T-helper 2 cell (primary cell): Measurements from ENCODE around the gene DDX10.
"Not testable (repeated sequence)": the region's sequence is repeated elsewhere in the genome, so short reads cannot be mapped to it uniquely, and the experiment has no call there.

ENCODE experiments used
- DNase-seq, 5 experiments: peaks; one replicate each; pipeline versions ENCODE4 v3.0.0 to v3.0.0-alpha.2; 2012 to 2022
- total RNA-seq, 2 donors: gene quantifications; one replicate each; lab custom pipeline; 2026; lab: John Stamatoyannopoulos, UW

Gene DDX10
- total RNA-seq, result 35.5 to 43.2 reads per million in 2 donors

- peak; percentile 93 to 99 (median 97) for DNase-seq
Observed at GRCh38 chr11:108664730-108665525, at the start of gene DDX10. Gene DDX10 (plus strand): TSS chr11:108665069. CDS start chr11:108665154, 85 bp downstream.

- no peak for DNase-seq
Observed at GRCh38 chr11:108616549-108616948, 48.3 kb upstream of the DDX10 start.

GRCh38 chr11:108617055-108617454 lies 47.8 kb upstream of the DDX10 start:
- DNase-seq, result no peak

GRCh38 chr11:108618529-108618928 lies 46.3 kb upstream of the DDX10 start:
- DNase-seq, result no peak

- DNase-seq, result peak in 1 of 5 experiments; percentile 41
Observed at GRCh38 chr11:108620958-108621772, 43.7 kb upstream of the DDX10 start.

- no peak for DNase-seq
Observed at GRCh38 chr11:108622341-108622740, 42.5 kb upstream of the DDX10 start.

- DNase-seq, result peak in 1 of 5 experiments; percentile 29
Observed at GRCh38 chr11:108624196-108624925, 40.5 kb upstream of the DDX10 start.

GRCh38 chr11:108628326-108628725 lies 36.5 kb upstream of the DDX10 start:
- DNase-seq, result no peak

- no peak for DNase-seq
Observed at GRCh38 chr11:108628812-108629211, 36.1 kb upstream of the DDX10 start.

- no peak for DNase-seq
Observed at GRCh38 chr11:108629274-108629673, 35.6 kb upstream of the DDX10 start.

GRCh38 chr11:108632041-108632704 lies 32.7 kb upstream of the DDX10 start:
- no peak for DNase-seq

- DNase-seq, result no peak
Observed at GRCh38 chr11:108635106-108635505, 29.8 kb upstream of the DDX10 start.

- no peak for DNase-seq
Observed at GRCh38 chr11:108636222-108636621, 28.6 kb upstream of the DDX10 start.

- no peak for DNase-seq
Observed at GRCh38 chr11:108639146-108639545, 25.7 kb upstream of the DDX10 start.

- not testable (repeated sequence) for DNase-seq
Observed at GRCh38 chr11:108641752-108642151, 23.1 kb upstream of the DDX10 start.

GRCh38 chr11:108643974-108644373 lies 20.9 kb upstream of the DDX10 start:
- DNase-seq, result no peak

- no peak for DNase-seq
Observed at GRCh38 chr11:108645970-108646369, 18.9 kb upstream of the DDX10 start.

- DNase-seq, result no peak
Observed at GRCh38 chr11:108647387-108647700, 17.5 kb upstream of the DDX10 start.

- peak in 4 of 5 experiments; percentile 24 to 67 (median 44) for DNase-seq
Observed at GRCh38 chr11:108647701-108648527, 17.0 kb upstream of the DDX10 start.

- no peak for DNase-seq
Observed at GRCh38 chr11:108648528-108648885, 16.4 kb upstream of the DDX10 start.

GRCh38 chr11:108654100-108654499 lies 10.8 kb upstream of the DDX10 start:
- DNase-seq, result not testable (repeated sequence)
